ENCODE measurements around the gene NINJ1. TPM values are rescaled to one million over a fixed set of nuclear protein-coding genes. Genes with fewer than 3 reads are reported as not detected.
"Not testable (repeated sequence)": the region's sequence is repeated elsewhere in the genome, so short reads cannot be mapped to it uniquely, and the experiment has no call there.

NINJ1 gene
- polyA plus RNA-seq, 1 experiment = 53.9 TPM

GRCh38 chr9:93118863-93119702, 15.0 kb downstream of the NINJ1 start:
- ChIA-PET CTCF (interaction anchor here (0.6 to 3.5 kb wide), 6 partner anchors 9 to 209 kb away, joined by 3 to 29 read pairs (median 4); no protein-coding TSS in a partner anchor), POLR2A (interaction anchor here (1.0 kb wide), 1 partner anchor 350 kb away, joined by 4 read pairs; no protein-coding TSS in a partner anchor)
- Histone ChIP-seq H3K27me3 (ENCODE audit: control insufficient read depth, insufficient read depth, low read length) (no peaks in the 10 kb centered on the region), H3K4me3 (ENCODE audit: low read depth, low read length) (no peak overlapping the region), H3K36me3 (ENCODE audit: control insufficient read depth, insufficient read depth, low read length) (peaks cover 12% of the 10 kb centered on the region)
- no peak for DNase-seq (ENCODE audit: low read depth)
- TF ChIP-seq CTCF (IDR thresholded peaks at IDR 0.05; ENCODE audit: insufficient read depth, low read depth, low read length) = no peak

GRCh38 chr9:93117924-93118862, 15.9 kb downstream of the NINJ1 start:
- H3K36me3 ChIP-seq (ENCODE audit: control insufficient read depth, insufficient read depth, low read length) = peaks cover 9% of the 10 kb centered on the region
- no peak for TF ChIP-seq CTCF (IDR thresholded peaks at IDR 0.05; ENCODE audit: insufficient read depth, low read depth, low read length)
- H3K27me3 ChIP-seq (ENCODE audit: control insufficient read depth, insufficient read depth, low read length) = no peaks in the 10 kb centered on the region
- no peak overlapping the region for H3K4me3 ChIP-seq (ENCODE audit: low read depth, low read length)
- ChIA-PET CTCF (interaction anchor here (0.7 to 3.5 kb wide), 6 partner anchors 9 to 36 kb away, joined by 3 to 29 read pairs (median 3); no protein-coding TSS in a partner anchor), POLR2A (interaction anchor here (0.6 kb wide), 1 partner anchor 17 kb away, joined by 3 read pairs; no protein-coding TSS in a partner anchor)
- no peak for DNase-seq (ENCODE audit: low read depth)

GRCh38 chr9:93117521-93117920, 16.5 kb downstream of the NINJ1 start:
- H3K4me3 ChIP-seq (ENCODE audit: low read depth, low read length); POLR2A ChIA-PET; H3K27me3 ChIP-seq (ENCODE audit: control insufficient read depth, insufficient read depth, low read length); DNase-seq (ENCODE audit: low read depth); H3K36me3 ChIP-seq (ENCODE audit: control insufficient read depth, insufficient read depth, low read length): not testable (repeated sequence)
- CTCF ChIA-PET = interaction anchor here (0.7 to 1.2 kb wide), 2 partner anchors 12 to 16 kb away, joined by 3 read pairs; no protein-coding TSS in a partner anchor

- POLR2A ChIA-PET = interaction anchor here (0.5 to 0.9 kb wide), 2 partner anchors 10 to 330 kb away, joined by 3 to 9 read pairs; no protein-coding TSS in a partner anchor
- Histone ChIP-seq H3K36me3 (ENCODE audit: control insufficient read depth, insufficient read depth, low read length) (peaks cover 11% of the 10 kb centered on the region), H3K4me3 (ENCODE audit: low read depth, low read length) (no peak overlapping the region), H3K27me3 (ENCODE audit: control insufficient read depth, insufficient read depth, low read length) (no peaks in the 10 kb centered on the region)
- no peak for DNase-seq (ENCODE audit: low read depth)
- CTCF ChIA-PET = interaction anchor here (0.6 to 1.2 kb wide), 2 partner anchors 17 to 111 kb away, joined by 3 to 5 read pairs; no protein-coding TSS in a partner anchor
- TF ChIP-seq CTCF (IDR thresholded peaks at IDR 0.05; ENCODE audit: insufficient read depth, low read depth, low read length) = no peak
These were observed 17.7 kb downstream of the NINJ1 start for GRCh38 chr9:93116072-93116961.
